ENCODE data around the gene FSTL4. TPM values are rescaled to one million over a fixed set of nuclear protein-coding genes. Genes with fewer than 3 reads are reported as not detected.

FSTL4 gene
- total and polyA plus RNA-seq, 4 donors: 0.02 to 0.18 TPM; not detected in 2

DNA sequence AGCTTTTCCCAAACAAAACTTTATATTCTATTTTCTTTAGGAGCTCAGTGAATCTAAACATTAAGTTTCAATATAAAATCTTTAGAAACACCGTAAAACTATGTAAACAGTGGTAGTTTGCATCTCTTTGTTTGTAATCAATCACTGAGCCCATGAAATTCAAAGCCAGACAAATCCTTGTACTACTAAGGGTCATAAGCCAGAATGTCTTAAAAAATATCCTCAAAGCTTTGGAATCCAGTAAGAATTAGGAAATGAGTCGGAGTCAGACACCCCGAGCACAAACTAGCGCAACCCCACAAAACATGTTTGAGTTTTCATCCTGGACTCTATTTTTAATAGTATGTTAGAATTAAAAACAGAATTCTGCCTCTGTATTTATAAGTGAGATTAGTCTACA lies 406.7 kb downstream of the FSTL4 start:
- no peak overlapping the region for H3K9ac ChIP-seq (ENCODE audit: low read depth in 1 of 2, low read length in 2 of 2)
- H3K27me3 ChIP-seq (ENCODE audit: control insufficient read depth in 4 of 4, insufficient read depth in 4 of 4, low read length in 3 of 4): peaks cover 0 to 3% (median 0%) of the 10 kb centered on the region in 4 donors
- no peaks in the 10 kb centered on the region for H3K4me1 ChIP-seq (ENCODE audit: control insufficient read depth in 4 of 4, insufficient read depth in 4 of 4, low read length in 3 of 4)
- H3K36me3 ChIP-seq (ENCODE audit: control insufficient read depth in 4 of 4, insufficient read depth in 3 of 4, low read depth in 1 of 4, low read length in 3 of 4): no peaks in the 10 kb centered on the region
- H3K9me3 ChIP-seq (ENCODE audit: control insufficient read depth in 4 of 4, low read length in 3 of 4): no peaks in the 10 kb centered on the region
- H3K4me3 ChIP-seq (ENCODE audit: low read depth in 1 of 3, low read length in 3 of 3): no peak overlapping the region
- H3K27ac ChIP-seq (ENCODE audit: low read depth in 1 of 2, low read length in 2 of 2): no peak overlapping the region
- TF ChIP-seq RAD21 (IDR thresholded peaks at IDR 0.05): no peak
- DNase-seq (ENCODE audit: low spot score): no peak
- WGBS: 82% methylated on average over 4 of the region's 4 CpGs

DNA sequence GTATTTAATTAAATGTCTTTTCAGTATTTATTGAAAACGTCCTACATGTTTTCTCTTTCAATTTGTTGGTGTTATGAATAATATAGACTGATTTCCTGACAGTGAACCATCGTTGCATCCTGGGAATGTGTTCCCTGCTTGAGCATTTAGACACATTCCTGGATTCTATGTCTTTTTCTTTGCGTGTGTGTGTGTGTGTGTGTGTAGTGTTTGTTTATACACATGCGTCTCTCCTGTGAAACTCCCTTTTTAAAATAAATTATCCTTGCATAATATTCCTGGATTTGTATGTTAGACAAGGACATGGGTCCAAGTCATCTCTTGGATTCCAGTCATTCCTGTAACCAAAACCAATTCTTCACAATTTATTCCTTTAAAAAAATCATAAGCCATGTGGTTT lies 407.1 kb downstream of the FSTL4 start:
- no peak overlapping the region for H3K27ac ChIP-seq (ENCODE audit: low read depth in 1 of 2, low read length in 2 of 2)
- peaks cover 0 to 3% (median 0%) of the 10 kb centered on the region in 4 donors for H3K27me3 ChIP-seq (ENCODE audit: control insufficient read depth in 4 of 4, insufficient read depth in 4 of 4, low read length in 3 of 4)
- no peak overlapping the region for H3K4me3 ChIP-seq (ENCODE audit: low read depth in 1 of 3, low read length in 3 of 3)
- TF ChIP-seq, protein P1, sequence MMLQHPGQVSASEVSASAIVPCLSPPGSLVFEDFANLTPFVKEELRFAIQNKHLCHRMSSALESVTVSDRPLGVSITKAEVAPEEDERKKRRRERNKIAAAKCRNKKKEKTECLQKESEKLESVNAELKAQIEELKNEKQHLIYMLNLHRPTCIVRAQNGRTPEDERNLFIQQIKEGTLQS (IDR thresholded peaks at IDR 0.05): no peak
- TF ChIP-seq RAD21 (IDR thresholded peaks at IDR 0.05): no peak
- no peak for TF ChIP-seq HNF4A (conservative IDR thresholded peaks at IDR 0.05)
- TF ChIP-seq, protein P2, sequence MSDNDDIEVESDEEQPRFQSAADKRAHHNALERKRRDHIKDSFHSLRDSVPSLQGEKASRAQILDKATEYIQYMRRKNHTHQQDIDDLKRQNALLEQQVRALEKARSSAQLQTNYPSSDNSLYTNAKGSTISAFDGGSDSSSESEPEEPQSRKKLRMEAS (IDR thresholded peaks at IDR 0.05): no peak
- TF ChIP-seq TAF1 (conservative IDR thresholded peaks at IDR 0.05): no peak
- no peak for TF ChIP-seq SP1 (IDR thresholded peaks at IDR 0.05)
- TF ChIP-seq, protein P3, sequence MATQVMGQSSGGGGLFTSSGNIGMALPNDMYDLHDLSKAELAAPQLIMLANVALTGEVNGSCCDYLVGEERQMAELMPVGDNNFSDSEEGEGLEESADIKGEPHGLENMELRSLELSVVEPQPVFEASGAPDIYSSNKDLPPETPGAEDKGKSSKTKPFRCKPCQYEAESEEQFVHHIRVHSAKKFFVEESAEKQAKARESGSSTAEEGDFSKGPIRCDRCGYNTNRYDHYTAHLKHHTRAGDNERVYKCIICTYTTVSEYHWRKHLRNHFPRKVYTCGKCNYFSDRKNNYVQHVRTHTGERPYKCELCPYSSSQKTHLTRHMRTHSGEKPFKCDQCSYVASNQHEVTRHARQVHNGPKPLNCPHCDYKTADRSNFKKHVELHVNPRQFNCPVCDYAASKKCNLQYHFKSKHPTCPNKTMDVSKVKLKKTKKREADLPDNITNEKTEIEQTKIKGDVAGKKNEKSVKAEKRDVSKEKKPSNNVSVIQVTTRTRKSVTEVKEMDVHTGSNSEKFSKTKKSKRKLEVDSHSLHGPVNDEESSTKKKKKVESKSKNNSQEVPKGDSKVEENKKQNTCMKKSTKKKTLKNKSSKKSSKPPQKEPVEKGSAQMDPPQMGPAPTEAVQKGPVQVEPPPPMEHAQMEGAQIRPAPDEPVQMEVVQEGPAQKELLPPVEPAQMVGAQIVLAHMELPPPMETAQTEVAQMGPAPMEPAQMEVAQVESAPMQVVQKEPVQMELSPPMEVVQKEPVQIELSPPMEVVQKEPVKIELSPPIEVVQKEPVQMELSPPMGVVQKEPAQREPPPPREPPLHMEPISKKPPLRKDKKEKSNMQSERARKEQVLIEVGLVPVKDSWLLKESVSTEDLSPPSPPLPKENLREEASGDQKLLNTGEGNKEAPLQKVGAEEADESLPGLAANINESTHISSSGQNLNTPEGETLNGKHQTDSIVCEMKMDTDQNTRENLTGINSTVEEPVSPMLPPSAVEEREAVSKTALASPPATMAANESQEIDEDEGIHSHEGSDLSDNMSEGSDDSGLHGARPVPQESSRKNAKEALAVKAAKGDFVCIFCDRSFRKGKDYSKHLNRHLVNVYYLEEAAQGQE (IDR thresholded peaks at IDR 0.05): no peak
- no peak for TF ChIP-seq FOXA1 (IDR thresholded peaks at IDR 0.05)
- H3K4me1 ChIP-seq (ENCODE audit: control insufficient read depth in 4 of 4, insufficient read depth in 4 of 4, low read length in 3 of 4): no peaks in the 10 kb centered on the region
- WGBS: 70% methylated on average over 4 of the region's 4 CpGs
- DNase-seq (ENCODE audit: low spot score): no peak
- H3K36me3 ChIP-seq (ENCODE audit: control insufficient read depth in 4 of 4, insufficient read depth in 3 of 4, low read depth in 1 of 4, low read length in 3 of 4): no peaks in the 10 kb centered on the region
- H3K9me3 ChIP-seq (ENCODE audit: control insufficient read depth in 4 of 4, low read length in 3 of 4): no peaks in the 10 kb centered on the region
- H3K9ac ChIP-seq (ENCODE audit: low read depth in 1 of 2, low read length in 2 of 2): no peak overlapping the region

DNA sequence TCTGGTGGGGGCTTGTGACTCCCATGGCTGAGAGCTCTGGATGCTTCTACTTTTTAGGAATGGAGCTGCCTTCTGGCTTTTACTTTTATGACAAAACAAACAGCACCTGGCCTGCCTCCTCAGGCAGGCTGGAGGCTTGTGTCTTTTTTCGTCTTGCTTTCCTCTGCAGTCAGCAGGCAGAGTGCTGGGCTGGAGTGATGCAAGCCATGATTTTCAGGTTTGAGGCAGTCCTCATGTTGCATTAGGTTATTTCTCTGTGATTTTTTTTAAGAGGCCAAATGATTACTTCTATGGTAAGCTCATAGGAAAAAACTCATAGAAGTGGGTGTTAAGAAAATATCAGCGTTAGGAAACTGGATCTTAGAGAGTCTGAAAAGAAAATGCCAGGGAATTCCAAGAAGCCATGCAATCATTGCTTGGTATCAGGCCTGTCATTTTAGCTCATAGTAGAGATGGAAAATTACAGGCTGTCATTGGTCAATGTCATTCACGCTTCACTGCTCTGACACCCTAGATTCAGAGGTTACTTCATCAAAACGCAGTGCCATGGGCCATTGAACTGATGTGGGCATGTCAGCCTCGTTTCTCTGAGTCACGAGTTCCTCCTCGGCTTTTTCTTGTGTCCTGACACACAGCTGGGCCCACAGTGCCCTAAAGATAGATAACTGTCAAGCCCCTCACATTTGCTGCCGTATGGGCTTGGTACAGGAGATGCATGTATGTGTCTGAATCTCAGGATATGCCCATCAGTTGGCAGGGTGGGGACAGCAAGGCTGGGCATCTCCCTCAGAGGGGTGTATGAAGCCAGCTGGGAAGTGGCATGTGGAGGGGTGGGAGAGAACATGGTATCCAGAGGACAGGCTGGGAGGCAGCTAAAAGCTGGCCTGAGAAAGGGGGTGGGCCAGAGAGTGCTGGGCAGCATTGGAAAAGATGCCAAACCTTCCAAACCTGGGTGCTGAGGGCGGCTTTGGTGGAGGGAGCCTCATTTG lies 408.7 kb downstream of the FSTL4 start:
- no peak overlapping the region for H3K4me3 ChIP-seq (ENCODE audit: low read depth in 1 of 3, low read length in 3 of 3)
- no peaks in the 10 kb centered on the region for H3K36me3 ChIP-seq (ENCODE audit: control insufficient read depth in 4 of 4, insufficient read depth in 3 of 4, low read depth in 1 of 4, low read length in 3 of 4)
- WGBS: 88% methylated on average over 9 of the region's 9 CpGs
- no peaks in the 10 kb centered on the region for H3K9me3 ChIP-seq (ENCODE audit: control insufficient read depth in 4 of 4, low read length in 3 of 4)
- no peak for DNase-seq (ENCODE audit: low spot score)
- TF ChIP-seq, protein P2 (IDR thresholded peaks at IDR 0.05): no peak
- TF ChIP-seq GABPA (IDR thresholded peaks at IDR 0.05 in 1 of 2, conservative IDR thresholded peaks at IDR 0.05 in 1 of 2) (no peak), NR2F2 (IDR thresholded peaks at IDR 0.05) (no peak), YY1 (IDR thresholded peaks at IDR 0.05) (no peak), HNF4A (conservative IDR thresholded peaks at IDR 0.05) (no peak), HNF4G (IDR thresholded peaks at IDR 0.05) (no peak), RAD21 (IDR thresholded peaks at IDR 0.05) (no peak), SP1 (IDR thresholded peaks at IDR 0.05) (no peak), FOXA2 (IDR thresholded peaks at IDR 0.05) (no peak)
- TF ChIP-seq, protein P3 (IDR thresholded peaks at IDR 0.05): no peak
- TF ChIP-seq, protein P4, sequence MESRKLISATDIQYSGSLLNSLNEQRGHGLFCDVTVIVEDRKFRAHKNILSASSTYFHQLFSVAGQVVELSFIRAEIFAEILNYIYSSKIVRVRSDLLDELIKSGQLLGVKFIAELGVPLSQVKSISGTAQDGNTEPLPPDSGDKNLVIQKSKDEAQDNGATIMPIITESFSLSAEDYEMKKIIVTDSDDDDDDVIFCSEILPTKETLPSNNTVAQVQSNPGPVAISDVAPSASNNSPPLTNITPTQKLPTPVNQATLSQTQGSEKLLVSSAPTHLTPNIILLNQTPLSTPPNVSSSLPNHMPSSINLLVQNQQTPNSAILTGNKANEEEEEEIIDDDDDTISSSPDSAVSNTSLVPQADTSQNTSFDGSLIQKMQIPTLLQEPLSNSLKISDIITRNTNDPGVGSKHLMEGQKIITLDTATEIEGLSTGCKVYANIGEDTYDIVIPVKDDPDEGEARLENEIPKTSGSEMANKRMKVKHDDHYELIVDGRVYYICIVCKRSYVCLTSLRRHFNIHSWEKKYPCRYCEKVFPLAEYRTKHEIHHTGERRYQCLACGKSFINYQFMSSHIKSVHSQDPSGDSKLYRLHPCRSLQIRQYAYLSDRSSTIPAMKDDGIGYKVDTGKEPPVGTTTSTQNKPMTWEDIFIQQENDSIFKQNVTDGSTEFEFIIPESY (IDR thresholded peaks at IDR 0.05): no peak
- H3K27ac ChIP-seq (ENCODE audit: low read depth in 1 of 2, low read length in 2 of 2): no peak overlapping the region
- peaks cover 0 to 3% (median 0%) of the 10 kb centered on the region in 4 donors for H3K27me3 ChIP-seq (ENCODE audit: control insufficient read depth in 4 of 4, insufficient read depth in 4 of 4, low read length in 3 of 4)
- H3K9ac ChIP-seq (ENCODE audit: low read depth in 1 of 2, low read length in 2 of 2): no peak overlapping the region
- no peaks in the 10 kb centered on the region for H3K4me1 ChIP-seq (ENCODE audit: control insufficient read depth in 4 of 4, insufficient read depth in 4 of 4, low read length in 3 of 4)

Measured in liver (tissue), 9 donors.